ENCODE measurements around the gene SLC44A1.
A peak's percentile ranks its signal among the peaks of the same experiment; 100 is the strongest.

SLC44A1 gene

GRCh38 chr9:105437704-105438103 is 193.3 kb downstream of the SLC44A1 start:
- DNase-seq: no peak

- DNase-seq: peak; percentile 78
Measured at GRCh38 chr9:105438141-105438806, 193.8 kb downstream of the SLC44A1 start.

GRCh38 chr9:105439428-105439827 is 195.0 kb downstream of the SLC44A1 start:
- no peak for DNase-seq

- no peak for DNase-seq
Measured at GRCh38 chr9:105441616-105442160, 197.2 kb downstream of the SLC44A1 start.

GRCh38 chr9:105443121-105443520 is 198.7 kb downstream of the SLC44A1 start:
- no peak for DNase-seq

- peak; percentile 70 for DNase-seq
Measured at GRCh38 chr9:105444130-105444529, 199.7 kb downstream of the SLC44A1 start.

GRCh38 chr9:105445203-105445881 is 200.9 kb downstream of the SLC44A1 start:
- DNase-seq: no peak

GRCh38 chr9:105447386-105447813 is 202.9 kb downstream of the SLC44A1 start:
- peak; percentile 61 for DNase-seq

- peak; percentile 69 for DNase-seq
Measured at GRCh38 chr9:105447814-105448812, 203.7 kb downstream of the SLC44A1 start, which contains the start of gene FSD1L. FSD1L (plus strand) TSS chr9:105448034; CDS start chr9:105448221, 187 bp downstream.

- DNase-seq: no peak
Measured at GRCh38 chr9:105449081-105449480, 204.6 kb downstream of the SLC44A1 start.

- DNase-seq: no peak
Measured at GRCh38 chr9:105452185-105452584, 207.7 kb downstream of the SLC44A1 start.

GRCh38 chr9:105455836-105456475 is 211.5 kb downstream of the SLC44A1 start:
- no peak for DNase-seq

- no peak for DNase-seq
Measured at GRCh38 chr9:105457560-105458294, 213.3 kb downstream of the SLC44A1 start.

GRCh38 chr9:105458404-105458803 is 214.0 kb downstream of the SLC44A1 start:
- DNase-seq: no peak

- DNase-seq: no peak
Measured at GRCh38 chr9:105459336-105459735, 214.9 kb downstream of the SLC44A1 start.

GRCh38 chr9:105466898-105467455 is 222.5 kb downstream of the SLC44A1 start:
- DNase-seq: no peak

- no peak for DNase-seq
Measured at GRCh38 chr9:105468875-105469274, 224.4 kb downstream of the SLC44A1 start.

GRCh38 chr9:105473221-105473620 is 228.8 kb downstream of the SLC44A1 start:
- DNase-seq: no peak

- no peak for DNase-seq
Measured at GRCh38 chr9:105475302-105475701, 230.9 kb downstream of the SLC44A1 start.

GRCh38 chr9:105479846-105480245 is 235.4 kb downstream of the SLC44A1 start:
- no peak for DNase-seq

GRCh38 chr9:105483618-105484017 is 239.2 kb downstream of the SLC44A1 start:
- no peak for DNase-seq
